NK-92 (cell line): ENCODE data around the gene LITAFD.
"Not testable (repeated sequence)": the region's sequence is repeated elsewhere in the genome, so short reads cannot be mapped to it uniquely, and the experiment has no call there.

Source experiments
- DNase-seq: peaks from one replicate; lab custom pipeline; 2025; ENCODE audit not compliant: unreplicated experiment; lab: John Stamatoyannopoulos, UW

Gene LITAFD

DNA sequence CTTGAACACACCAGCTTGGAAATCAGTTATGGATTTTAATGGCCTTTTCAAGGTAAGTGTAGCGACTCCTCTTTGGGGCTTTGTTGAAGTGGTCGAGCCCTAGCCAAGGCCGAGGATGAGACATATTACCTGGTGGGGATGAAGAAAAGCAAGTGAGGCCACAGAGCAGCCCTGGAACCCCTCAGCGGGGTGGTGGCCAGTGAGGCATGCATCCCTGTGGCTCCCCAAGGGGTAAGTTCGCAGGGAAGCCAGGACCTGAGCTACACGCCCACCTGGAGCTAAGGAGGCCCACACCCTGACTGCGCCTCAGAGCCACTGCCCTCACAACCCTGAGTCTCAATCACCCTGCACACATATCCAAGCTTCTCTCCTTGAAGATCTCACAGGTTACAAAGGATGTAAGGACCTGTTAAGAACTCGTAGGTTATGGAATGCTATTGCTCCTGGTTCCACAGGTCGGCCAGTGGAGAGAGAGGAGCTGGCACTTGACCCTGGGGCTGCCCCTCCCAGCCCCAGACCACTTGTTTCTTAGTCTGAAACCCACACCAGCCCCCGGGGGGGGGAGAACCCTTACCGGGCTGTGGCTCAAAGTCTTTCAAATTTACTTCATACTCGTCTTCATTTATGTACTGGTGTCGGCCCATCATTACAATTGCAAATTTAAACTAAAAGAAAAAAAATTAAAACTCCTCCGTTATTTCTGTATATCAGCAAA, 12.0 kb downstream of the LITAFD start:
- DNase-seq, result no peak

DNA sequence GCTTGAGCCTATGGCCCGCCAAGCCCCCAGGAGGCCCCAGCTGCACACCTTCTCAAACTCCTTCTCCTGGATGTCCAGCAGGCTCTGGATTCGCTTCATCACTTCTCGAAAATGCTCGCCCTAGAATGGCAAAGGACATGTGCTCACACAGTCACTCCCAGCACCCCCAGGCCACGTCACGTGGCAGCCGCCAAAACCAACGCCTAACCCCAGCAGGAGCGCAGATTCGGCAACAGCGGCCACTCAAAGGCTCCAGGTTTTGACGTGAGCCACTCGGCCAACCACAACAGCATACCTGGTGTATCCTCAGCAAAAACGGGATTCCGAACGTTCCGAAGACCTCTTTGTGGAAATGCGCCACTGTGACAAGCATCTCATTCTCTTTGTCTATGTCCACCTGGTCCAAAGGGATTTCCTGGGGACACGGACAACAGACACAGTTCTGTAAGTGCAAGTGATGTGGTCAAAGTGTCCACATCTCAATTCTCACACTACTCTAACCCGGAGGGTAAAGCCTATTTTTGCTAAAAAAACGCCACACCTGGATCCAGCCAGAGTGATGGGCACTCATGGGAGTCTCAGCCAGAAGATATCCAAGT, 12.7 kb downstream of the LITAFD start:
- no peak for DNase-seq

DNA sequence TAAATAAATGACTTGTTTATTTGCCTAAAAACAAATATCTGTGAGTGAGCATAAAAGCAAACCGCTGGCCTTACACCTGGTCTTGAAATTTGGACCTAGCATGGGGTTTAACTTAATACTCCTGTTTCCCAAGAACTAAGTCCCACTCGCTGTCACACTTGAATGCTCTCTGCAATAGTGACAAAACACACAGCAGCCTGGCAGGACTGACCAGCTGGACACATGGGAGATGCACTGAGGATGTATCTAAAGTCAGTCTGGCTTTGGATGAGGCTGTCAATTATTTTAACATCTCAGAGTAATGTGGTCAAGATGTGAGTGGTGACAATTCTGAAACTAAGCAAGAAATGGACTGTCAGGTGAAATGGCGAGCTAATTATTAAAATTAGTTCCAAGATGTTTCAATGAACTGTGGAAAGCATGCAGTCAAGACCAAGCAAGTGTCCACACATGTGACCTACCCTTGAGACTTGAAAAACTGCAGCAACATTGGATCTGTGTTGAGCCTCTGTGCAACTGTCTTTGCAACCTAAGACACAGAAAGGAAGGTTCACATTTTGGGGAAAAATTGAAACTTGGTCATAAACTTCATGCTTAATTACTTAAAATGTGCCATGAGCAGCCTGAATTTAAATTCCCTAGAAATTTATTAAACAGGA, 16.6 kb downstream of the LITAFD start:
- DNase-seq, result no peak

DNA sequence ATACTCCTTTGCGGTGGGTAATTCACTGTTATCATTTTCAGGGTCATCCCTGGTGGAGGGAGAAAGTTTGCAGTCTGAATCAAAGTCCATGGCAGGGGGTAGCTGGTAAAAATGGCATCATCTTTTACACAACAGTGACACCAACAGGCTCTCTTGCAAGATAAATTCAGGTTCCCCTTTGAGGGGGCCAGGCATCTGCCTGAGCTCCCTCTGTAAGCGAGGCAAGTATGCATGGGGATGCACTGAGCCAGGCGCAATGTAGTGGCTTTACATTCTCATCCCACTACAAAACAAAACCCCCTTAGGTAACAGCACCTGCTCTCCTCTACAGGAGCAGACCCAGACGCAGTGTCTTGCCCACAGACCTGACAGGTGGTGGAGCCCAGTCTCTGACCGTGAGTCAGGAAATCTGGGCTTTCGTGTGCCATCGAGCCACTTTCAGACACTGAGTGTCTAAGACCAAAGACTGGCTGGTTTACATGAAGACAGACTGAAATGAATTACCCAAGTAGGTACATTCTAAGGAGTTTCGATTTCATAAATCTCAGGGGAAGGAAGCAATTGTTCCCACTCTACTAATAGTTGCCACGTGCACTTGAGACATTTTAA, 17.7 kb downstream of the LITAFD start:
- DNase-seq, result no peak

DNA sequence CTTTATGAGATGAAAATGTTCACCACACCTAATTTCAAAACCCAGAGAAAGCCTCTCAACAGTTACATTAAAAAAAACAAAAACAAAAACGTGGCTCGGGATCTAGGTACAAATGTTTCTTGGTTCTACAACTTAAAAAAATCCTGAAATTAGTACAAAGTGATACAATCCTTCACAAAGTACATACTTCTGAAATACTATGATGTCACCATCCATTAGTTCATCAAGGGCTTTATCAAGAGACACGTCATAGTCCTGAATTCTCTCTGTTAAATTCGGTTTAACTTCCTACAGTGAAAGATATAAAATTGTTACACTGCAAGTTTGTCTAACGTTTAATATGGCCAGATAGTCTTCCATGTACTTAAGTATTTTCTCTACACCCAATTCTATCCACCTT, 18.2 kb downstream of the LITAFD start:
- DNase-seq, result no peak

DNA sequence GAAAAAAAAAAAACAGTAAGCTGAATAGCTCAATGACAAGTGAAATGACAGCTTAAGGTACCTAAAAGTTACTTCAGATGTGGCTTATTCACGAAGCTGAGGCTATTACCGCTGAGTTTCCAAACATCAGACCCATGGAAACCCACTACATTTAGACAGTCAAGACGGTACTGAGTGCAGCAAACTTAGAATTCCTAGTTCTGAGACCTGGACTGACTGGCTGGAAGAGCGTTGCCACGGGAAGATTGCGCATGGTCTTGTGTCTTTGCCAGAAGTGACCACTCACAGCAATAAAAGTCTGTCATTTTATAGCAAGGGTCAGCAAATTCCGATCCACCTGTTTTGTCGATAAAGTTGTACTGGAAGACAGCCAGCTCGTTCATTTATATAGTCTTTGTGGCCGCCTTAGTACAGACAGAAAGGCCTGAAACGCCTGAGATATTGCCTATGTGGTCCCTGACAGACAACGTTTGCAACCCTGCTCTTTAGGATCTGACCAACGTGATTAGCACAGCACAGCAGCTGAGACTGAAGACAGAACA, 19.2 kb downstream of the LITAFD start:
- no peak for DNase-seq

DNA sequence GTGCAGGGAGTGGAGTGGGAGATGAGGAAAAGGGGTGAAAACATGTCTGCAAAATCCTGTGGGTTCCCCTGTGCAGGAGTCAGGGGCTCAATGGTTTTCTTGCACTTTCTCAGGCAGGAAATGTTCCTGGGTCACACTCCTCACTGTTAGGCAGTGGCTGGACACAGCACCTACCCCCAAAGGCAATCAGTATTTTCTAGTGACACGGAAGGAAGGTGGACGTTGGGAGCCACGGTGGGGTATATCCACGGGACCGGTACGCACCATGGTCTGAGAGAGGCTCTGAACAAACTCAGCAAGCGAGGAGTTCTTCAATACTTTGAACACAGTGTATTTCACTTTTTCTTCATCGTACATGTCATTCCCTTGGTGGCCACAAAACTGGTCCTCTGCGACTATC, 20.9 kb downstream of the LITAFD start:
- no peak for DNase-seq

DNA sequence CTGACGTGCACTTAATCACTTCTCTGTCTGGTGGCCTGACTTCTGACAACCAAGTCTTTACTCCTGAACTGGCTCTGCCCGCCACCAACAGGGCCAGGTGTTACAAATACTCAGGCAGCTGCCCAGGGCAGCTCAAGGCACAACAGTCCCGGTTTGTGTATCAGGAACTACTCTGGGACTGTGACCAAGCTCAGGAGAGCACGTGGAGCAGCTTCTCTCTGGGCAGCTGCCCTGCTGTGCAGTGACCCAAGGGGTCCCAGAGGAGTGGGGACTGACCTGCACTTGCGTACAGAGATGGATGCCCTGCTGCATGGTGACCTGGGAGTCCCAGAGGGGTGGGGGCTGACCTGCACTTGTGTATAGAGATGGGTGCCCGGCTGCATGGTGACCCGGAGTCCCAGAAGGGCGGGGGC, 21.9 kb downstream of the LITAFD start:
- no peak for DNase-seq

DNA sequence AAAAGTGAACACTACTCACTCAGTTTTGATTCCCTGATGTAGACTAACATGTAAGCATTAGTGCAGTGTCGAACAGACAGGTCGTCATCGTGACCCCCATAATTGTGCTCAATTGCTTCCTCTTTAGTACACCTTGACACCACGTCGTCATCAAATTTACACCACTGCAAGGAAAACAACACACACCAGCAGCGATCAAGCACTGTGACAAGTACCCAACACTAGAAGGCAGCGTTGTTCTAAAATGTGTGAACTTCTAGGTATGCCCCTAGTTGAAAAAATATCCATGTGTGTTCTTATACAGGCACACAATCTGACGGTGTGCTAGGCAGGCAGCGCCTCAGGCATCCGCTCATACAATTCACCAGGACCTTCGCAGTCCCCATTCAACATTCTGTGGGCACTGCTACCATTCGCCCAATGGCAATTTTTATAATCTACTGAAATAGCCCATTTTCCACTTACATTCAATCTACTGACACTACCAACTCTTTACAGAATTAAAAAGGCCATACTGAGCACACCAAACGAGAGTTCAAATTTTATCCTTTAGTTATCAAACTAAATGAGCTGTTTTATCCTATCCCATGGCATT, 23.1 kb downstream of the LITAFD start:
- no peak for DNase-seq

DNA sequence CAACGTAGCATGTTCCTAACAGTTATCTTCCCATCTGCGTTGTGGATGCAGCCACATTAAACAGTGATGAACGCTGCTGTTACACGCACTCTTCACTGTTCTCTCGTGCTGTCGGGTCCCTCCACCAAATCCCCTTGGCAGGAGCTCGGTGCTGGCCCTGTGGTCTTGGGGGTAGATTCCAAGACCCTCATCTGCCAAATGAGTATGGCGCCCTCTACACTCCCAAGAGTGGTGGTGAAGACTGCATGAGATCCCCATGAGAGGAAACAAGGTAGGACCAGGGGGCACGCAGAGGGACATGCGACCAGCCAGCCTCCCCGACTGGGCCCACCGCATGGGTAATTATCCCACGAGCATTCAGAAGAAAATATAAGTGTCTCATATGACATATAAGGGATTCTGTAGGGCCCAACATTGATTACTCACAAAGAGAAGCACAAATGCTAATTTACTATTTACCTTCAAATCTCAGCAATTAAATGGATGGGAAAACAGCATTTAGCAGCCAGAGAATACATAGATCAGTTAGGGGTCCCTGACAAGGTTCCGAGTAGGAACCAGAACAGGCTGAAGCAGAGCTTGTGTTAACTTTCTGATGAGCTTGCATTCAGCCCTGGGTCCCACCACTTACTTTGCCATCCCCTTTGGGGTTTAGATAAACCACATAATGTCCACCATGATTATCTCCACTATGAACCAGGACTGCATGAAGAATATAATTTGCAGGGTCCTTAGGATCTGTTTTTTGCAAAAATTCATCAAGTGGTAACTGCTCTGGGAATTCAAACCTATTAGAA, 23.8 kb downstream of the LITAFD start:
- DNase-seq, result no peak

DNA sequence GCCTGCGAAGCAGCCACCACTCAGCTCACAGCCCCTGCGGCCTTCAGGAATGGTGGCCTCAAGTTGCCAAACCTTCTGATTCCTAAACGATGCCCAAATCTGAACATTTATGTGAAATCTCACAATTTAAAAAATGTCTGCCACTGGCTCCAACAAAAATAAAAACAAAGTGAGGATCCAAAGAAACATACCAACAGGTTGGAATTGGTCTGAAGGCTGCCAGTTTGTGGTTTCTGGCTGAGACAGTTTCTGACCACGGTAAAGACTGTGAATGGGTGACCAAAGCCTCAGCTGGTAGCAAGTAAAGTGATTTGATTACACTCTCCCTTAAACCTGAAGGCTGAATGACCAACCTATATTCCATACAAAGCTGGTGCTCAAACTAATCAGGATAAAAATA, 24.9 kb downstream of the LITAFD start:
- no peak for DNase-seq

DNA sequence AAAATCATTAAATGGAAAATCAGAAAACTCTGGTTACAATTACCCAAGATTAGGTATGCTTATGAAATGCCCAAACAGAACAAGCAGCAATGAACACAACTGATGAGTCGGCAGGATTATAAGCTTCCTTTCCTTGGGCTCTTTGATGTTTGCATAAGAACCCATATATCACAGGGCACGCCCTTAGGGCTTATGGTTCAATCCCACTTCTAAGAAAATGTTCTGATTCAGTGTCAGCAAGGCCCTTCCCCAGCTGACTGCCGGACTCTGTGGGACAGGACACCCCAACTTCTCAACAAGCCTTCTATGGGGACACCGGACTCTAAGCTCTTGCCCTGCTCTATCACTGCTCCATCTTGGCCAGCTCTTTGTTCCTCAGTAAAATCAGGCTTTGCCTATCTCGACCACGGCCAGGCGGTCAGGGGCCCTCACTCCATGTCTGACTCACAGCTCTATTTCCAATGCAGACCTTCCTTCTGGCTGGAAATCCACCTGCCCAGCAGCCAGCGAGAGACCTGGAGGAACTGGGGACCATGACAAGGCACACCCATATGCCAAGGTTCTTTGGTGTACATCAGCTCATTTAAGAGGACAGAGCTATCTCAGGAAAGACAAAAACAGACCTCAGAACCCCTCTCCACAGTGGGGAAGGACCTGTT, 26.8 kb downstream of the LITAFD start:
- no peak for DNase-seq

DNA sequence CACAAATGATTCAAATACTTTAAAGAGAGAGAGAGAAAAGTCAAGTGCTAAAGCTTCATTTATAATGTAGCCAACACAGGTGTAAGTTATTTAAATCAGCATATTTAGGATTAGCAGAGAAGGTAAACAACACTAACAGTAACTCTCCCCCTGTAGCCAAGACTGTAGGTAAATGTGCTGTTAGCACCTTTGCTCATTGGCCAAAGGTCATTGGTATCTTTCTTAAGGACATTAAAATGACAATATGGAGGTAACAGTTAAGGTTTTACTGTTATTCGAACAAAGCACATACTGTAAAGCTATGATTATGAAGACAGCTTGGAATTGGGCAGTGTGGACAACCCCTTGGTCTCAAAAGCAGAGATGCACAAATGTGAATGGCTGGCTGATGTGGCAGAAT, 28.7 kb downstream of the LITAFD start:
- no peak for DNase-seq

DNA sequence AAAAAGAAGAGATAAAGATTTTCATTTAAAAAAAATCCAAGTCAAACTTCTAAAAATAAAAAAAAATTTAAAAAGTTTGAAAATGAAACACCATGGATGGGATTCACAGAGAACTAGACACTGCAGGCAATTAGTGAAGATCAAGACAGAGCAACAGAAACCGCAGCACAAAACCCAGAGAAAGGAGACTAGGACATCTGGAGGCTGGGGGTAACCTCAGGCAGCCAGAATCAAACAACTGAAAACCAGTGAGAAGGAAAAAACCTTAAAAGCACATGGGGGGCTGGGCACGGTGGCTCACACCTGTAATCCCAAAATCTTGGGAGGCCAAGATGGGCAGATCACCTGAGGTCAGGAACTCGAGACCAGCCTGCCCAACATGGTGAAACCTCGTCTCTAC, 30.6 kb downstream of the LITAFD start:
- no peak for DNase-seq

DNA sequence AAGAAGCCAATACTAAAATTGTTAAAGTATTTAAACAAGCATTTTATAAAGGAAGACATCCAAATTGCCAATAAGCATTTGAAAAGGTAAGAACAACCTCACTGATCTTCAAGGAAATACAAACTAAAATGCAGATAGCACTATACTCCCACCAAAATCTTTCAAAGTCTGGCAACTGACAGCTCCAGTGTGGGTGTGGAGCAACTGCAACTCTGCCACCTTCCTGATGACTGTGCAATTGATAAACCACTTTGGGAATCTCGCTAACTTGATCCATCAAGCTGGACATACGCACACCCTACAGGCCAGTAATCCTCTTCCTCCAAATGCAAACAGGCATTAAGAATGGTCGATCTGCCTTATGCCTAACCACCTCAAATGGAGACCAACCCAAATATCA, 31.9 kb downstream of the LITAFD start:
- DNase-seq, result no peak

DNA sequence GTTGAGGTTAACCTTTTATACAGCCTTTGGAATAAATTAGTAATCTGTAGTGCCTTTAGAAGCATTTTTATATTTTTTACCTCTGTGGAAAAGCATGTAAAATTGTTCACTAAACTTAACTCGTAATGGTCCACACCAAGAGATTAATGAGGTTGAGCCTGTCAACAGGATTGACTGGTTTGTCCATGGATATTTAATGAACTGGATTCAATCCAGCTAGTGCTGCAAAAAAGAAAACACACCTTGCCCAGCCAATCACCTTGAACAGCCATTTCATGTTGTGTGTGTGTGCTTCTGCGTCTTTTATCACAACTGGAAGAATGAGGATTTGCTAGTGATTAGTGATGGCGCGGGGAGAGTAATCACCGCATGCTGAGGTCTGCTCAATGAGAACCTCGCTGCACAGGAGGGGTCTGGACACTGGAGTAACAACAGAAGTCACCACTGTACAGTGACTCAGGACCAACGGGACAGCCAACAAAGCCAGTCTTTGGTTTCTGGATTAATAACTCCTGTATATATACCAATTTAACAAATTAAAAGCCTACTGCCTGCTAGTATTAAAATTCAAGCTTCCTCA, 33.7 kb downstream of the LITAFD start:
- no peak for DNase-seq

DNA sequence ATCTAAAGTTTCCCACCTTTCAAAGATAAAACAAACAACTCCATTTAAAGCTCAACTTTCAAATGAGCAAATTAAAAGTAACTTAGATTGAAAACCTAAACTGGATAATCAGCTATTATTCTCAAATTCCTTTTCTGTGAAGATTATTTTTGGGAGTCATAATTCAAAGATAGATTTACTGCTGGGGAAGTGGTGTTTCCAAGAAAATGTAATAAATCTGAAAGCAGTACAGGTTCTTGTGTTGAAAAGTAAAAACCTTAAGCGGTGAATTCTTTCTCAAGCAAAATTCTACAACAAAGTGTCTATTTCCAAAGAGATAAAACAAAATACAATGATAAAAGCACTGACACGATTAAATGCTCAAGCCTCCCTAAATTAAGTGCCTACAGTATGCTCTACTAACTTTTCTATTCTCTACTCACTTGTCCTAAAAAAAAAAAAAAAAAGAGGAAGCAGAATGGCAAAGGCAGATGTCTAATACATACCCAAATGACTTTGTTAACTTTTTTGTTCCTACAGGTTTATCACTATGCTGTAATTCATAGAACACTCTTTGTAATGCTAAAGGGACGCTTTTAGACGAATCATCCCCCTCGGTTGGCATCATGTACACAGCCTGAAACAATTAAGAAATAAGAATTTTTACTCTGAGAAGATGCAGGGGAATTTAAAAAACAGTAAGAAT, 34.5 kb downstream of the LITAFD start:
- DNase-seq, result no peak

DNA sequence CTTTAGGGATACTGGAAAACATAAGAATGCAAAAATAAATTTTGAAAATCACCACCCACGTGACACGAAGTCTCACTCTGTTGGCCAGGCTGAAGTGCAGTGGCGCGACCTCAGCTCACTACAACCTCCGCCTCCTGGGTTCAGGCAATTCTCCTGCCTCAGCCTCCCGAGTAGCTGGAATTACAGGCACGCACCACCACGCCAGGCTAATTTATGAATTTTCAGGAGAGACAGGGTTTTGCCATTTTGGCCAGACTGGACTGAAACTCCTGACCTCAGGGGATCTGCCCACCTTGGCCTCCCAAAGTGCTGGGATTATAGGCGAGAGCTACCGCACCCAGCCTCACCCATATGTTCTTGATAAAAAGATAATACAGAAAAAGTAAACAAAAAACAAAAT, 35.2 kb downstream of the LITAFD start:
- DNase-seq, result not testable (repeated sequence)
